ENCODE results near the gene IL19. TPM values are rescaled to one million over a fixed set of nuclear protein-coding genes. Genes with fewer than 3 reads are reported as not detected.

IL19 gene
- total RNA-seq, 3 donors from 2014 or later = 0.19 TPM; not detected in 2

- no peak for ATAC-seq
- Mint-ChIP-seq H3K27me3 (ENCODE audit: low read depth) (no peaks in the 10 kb centered on the region), H3K4me1 (ENCODE audit: low read depth) (peaks cover 49% of the 10 kb centered on the region), H3K36me3 (ENCODE audit: insufficient read depth) (peaks cover 2% of the 10 kb centered on the region), H3K4me3 (no peak overlapping the region), H3K9me3 (peaks cover 14% of the 10 kb centered on the region)
- no peak for DNase-seq
These were observed 41.9 kb downstream of the IL19 start for GRCh38 chr1:206812471-206812870.

GRCh38 chr1:206814716-206815341 is 44.3 kb downstream of the IL19 start:
- H3K4me1 Mint-ChIP-seq (ENCODE audit: low read depth) = peaks cover 33% of the 10 kb centered on the region
- no peak overlapping the region for H3K4me3 Mint-ChIP-seq
- H3K27me3 Mint-ChIP-seq (ENCODE audit: low read depth) = no peaks in the 10 kb centered on the region
- DNase-seq = no peak
- H3K9me3 Mint-ChIP-seq = peaks cover 14% of the 10 kb centered on the region
- no peak for ATAC-seq
- H3K36me3 Mint-ChIP-seq (ENCODE audit: insufficient read depth) = peaks cover 2% of the 10 kb centered on the region

GRCh38 chr1:206816390-206817287 is 46.1 kb downstream of the IL19 start:
- Mint-ChIP-seq H3K4me3 (peak overlapping the region; percentile 33), H3K27me3 (ENCODE audit: low read depth) (no peaks in the 10 kb centered on the region), H3K9me3 (peaks cover 14% of the 10 kb centered on the region), H3K36me3 (ENCODE audit: insufficient read depth) (peaks cover 2% of the 10 kb centered on the region), H3K4me1 (ENCODE audit: low read depth) (peaks cover 33% of the 10 kb centered on the region)
- DNase-seq (no peak), ATAC-seq (peak; percentile 94)

GRCh38 chr1:206821493-206821892 is 50.9 kb downstream of the IL19 start:
- no peak for DNase-seq
- no peak for ATAC-seq
- no peaks in the 10 kb centered on the region for H3K27me3 Mint-ChIP-seq (ENCODE audit: low read depth)
- peaks cover 24% of the 10 kb centered on the region for H3K4me1 Mint-ChIP-seq (ENCODE audit: low read depth)
- H3K4me3 Mint-ChIP-seq = no peak overlapping the region
- H3K9me3 Mint-ChIP-seq = no peaks in the 10 kb centered on the region
- H3K36me3 Mint-ChIP-seq (ENCODE audit: insufficient read depth) = no peaks in the 10 kb centered on the region

GRCh38 chr1:206823727-206824126 is 53.2 kb downstream of the IL19 start:
- Mint-ChIP-seq H3K4me3 (no peak overlapping the region), H3K4me1 (ENCODE audit: low read depth) (peaks cover 20% of the 10 kb centered on the region), H3K36me3 (ENCODE audit: insufficient read depth) (no peaks in the 10 kb centered on the region), H3K27me3 (ENCODE audit: low read depth) (peaks cover 2% of the 10 kb centered on the region), H3K9me3 (no peaks in the 10 kb centered on the region)
- ATAC-seq (no peak), DNase-seq (no peak)

- Mint-ChIP-seq H3K4me3 (no peak overlapping the region), H3K36me3 (ENCODE audit: insufficient read depth) (no peaks in the 10 kb centered on the region), H3K27me3 (ENCODE audit: low read depth) (peaks cover 2% of the 10 kb centered on the region), H3K4me1 (ENCODE audit: low read depth) (peaks cover 26% of the 10 kb centered on the region), H3K9me3 (no peaks in the 10 kb centered on the region)
- ATAC-seq = no peak
- DNase-seq = no peak
These were observed 53.8 kb downstream of the IL19 start for GRCh38 chr1:206824331-206824730.

GRCh38 chr1:206826394-206826793 is 55.8 kb downstream of the IL19 start:
- peaks cover 36% of the 10 kb centered on the region for H3K4me1 Mint-ChIP-seq (ENCODE audit: low read depth)
- no peaks in the 10 kb centered on the region for H3K36me3 Mint-ChIP-seq (ENCODE audit: insufficient read depth)
- no peaks in the 10 kb centered on the region for H3K9me3 Mint-ChIP-seq
- peaks cover 2% of the 10 kb centered on the region for H3K27me3 Mint-ChIP-seq (ENCODE audit: low read depth)
- DNase-seq (no peak), ATAC-seq (no peak)
- H3K4me3 Mint-ChIP-seq = no peak overlapping the region

- no peak overlapping the region for H3K4me3 Mint-ChIP-seq
- H3K27me3 Mint-ChIP-seq (ENCODE audit: low read depth) = peaks cover 2% of the 10 kb centered on the region
- H3K4me1 Mint-ChIP-seq (ENCODE audit: low read depth) = peaks cover 42% of the 10 kb centered on the region
- no peaks in the 10 kb centered on the region for H3K36me3 Mint-ChIP-seq (ENCODE audit: insufficient read depth)
- DNase-seq = no peak
- no peak for ATAC-seq
- no peaks in the 10 kb centered on the region for H3K9me3 Mint-ChIP-seq
These were observed 57.5 kb downstream of the IL19 start for GRCh38 chr1:206828061-206828460.

- DNase-seq (no peak), ATAC-seq (no peak)
- H3K27me3 Mint-ChIP-seq (ENCODE audit: low read depth) = peaks cover 2% of the 10 kb centered on the region
- H3K36me3 Mint-ChIP-seq (ENCODE audit: insufficient read depth) = no peaks in the 10 kb centered on the region
- H3K9me3 Mint-ChIP-seq = no peaks in the 10 kb centered on the region
- peaks cover 45% of the 10 kb centered on the region for H3K4me1 Mint-ChIP-seq (ENCODE audit: low read depth)
- H3K4me3 Mint-ChIP-seq = no peak overlapping the region
These were observed 58.2 kb downstream of the IL19 start for GRCh38 chr1:206828765-206829164.

- H3K36me3 Mint-ChIP-seq (ENCODE audit: insufficient read depth) = no peaks in the 10 kb centered on the region
- ATAC-seq (peak; percentile 21 to 37), DNase-seq (no peak)
- peaks cover 42% of the 10 kb centered on the region for H3K4me1 Mint-ChIP-seq (ENCODE audit: low read depth)
- no peaks in the 10 kb centered on the region for H3K9me3 Mint-ChIP-seq
- peaks cover 2% of the 10 kb centered on the region for H3K27me3 Mint-ChIP-seq (ENCODE audit: low read depth)
- H3K4me3 Mint-ChIP-seq = no peak overlapping the region
These were observed 58.7 kb downstream of the IL19 start for GRCh38 chr1:206829282-206829681.

GRCh38 chr1:206829875-206830274 is 59.3 kb downstream of the IL19 start:
- Mint-ChIP-seq H3K4me3 (no peak overlapping the region), H3K36me3 (ENCODE audit: insufficient read depth) (no peaks in the 10 kb centered on the region), H3K4me1 (ENCODE audit: low read depth) (peaks cover 39% of the 10 kb centered on the region), H3K27me3 (ENCODE audit: low read depth) (peaks cover 6% of the 10 kb centered on the region), H3K9me3 (no peaks in the 10 kb centered on the region)
- no peak for DNase-seq
- no peak for ATAC-seq

GRCh38 chr1:206831650-206832049 is 61.1 kb downstream of the IL19 start:
- no peaks in the 10 kb centered on the region for H3K36me3 Mint-ChIP-seq (ENCODE audit: insufficient read depth)
- H3K4me1 Mint-ChIP-seq (ENCODE audit: low read depth) = peaks cover 36% of the 10 kb centered on the region
- H3K4me3 Mint-ChIP-seq = no peak overlapping the region
- no peaks in the 10 kb centered on the region for H3K9me3 Mint-ChIP-seq
- H3K27me3 Mint-ChIP-seq (ENCODE audit: low read depth) = peaks cover 5% of the 10 kb centered on the region
- ATAC-seq = no peak
- DNase-seq = no peak

- peaks cover 4% of the 10 kb centered on the region for H3K27me3 Mint-ChIP-seq (ENCODE audit: low read depth)
- ATAC-seq (no peak), DNase-seq (no peak)
- no peaks in the 10 kb centered on the region for H3K36me3 Mint-ChIP-seq (ENCODE audit: insufficient read depth)
- no peaks in the 10 kb centered on the region for H3K9me3 Mint-ChIP-seq
- H3K4me1 Mint-ChIP-seq (ENCODE audit: low read depth) = peaks cover 34% of the 10 kb centered on the region
- H3K4me3 Mint-ChIP-seq = no peak overlapping the region
These were observed 61.8 kb downstream of the IL19 start for GRCh38 chr1:206832352-206832880.

- Mint-ChIP-seq H3K4me1 (ENCODE audit: low read depth) (peaks cover 33% of the 10 kb centered on the region), H3K36me3 (ENCODE audit: insufficient read depth) (no peaks in the 10 kb centered on the region), H3K4me3 (no peak overlapping the region), H3K9me3 (no peaks in the 10 kb centered on the region), H3K27me3 (ENCODE audit: low read depth) (peaks cover 4% of the 10 kb centered on the region)
- ATAC-seq (no peak), DNase-seq (no peak)
These were observed 62.6 kb downstream of the IL19 start for GRCh38 chr1:206833106-206833680.

All from activated T-cell treated with anti-CD3 and anti-CD28 coated beads, Interleukin-2, amount 50 U/mL, for 4 hours (primary cell).